ENCODE measurements around the gene EPRS1.

DNA sequence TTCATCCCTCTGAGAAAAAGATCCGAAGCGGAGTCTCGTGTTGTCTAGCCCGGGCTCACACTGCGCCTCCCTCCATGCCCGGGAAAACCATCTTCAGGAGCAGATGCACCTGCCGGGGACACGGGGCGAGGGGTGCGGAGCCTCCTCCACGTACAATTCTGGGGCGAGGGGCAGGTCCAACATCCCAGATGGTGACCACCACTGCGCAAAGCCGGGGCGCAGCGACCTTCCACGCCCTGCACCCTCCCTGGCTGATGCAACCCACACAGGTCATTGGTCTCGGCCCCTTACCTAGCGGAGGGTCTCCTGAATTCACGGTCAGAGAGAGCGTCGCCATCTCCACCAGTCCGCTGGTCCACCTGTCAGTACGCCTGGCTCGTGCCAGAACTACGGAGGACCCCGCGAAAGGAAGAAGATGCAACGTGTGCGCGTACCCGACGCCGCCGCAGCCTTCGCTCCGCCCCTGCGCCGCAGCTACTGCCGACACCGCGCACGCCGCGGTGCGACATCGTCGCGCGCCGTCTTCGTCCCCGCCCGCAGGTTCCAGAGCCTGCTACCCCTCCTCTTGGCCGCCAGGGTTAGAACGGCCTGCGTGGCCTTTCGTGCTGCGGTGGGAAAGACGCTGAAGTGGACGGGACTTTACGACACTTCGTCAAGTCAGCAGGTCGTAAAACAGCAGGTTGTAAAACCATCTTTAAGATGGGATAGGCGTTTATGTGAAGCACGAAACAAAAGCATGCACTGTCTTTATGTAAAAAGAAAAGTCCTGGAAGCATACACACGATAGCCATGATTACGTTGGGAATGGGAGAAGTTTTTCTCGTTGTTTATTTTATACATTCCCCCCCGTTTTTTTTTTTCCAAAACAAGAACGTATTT is at the start of gene EPRS1:
- TF ChIP-seq CTCF (IDR thresholded peaks at IDR 0.05; ENCODE audit: poor library complexity, severe bottlenecking): peak; percentile 95
- no peak for TF ChIP-seq RAD21 (conservative IDR thresholded peaks at IDR 0.05)
- peak; percentile 96 for TF ChIP-seq MXI1 (conservative IDR thresholded peaks at IDR 0.05; ENCODE audit: poor library complexity, severe bottlenecking)
- TF ChIP-seq EZH2 (IDR thresholded peaks at IDR 0.05; ENCODE audit: borderline replicate concordance, insufficient read depth, low read length, poor library complexity, severe bottlenecking): no peak
- TF ChIP-seq EP300 (conservative IDR thresholded peaks at IDR 0.05; ENCODE audit: poor library complexity, severe bottlenecking): peak; percentile 81
- TF ChIP-seq SMC3 (conservative IDR thresholded peaks at IDR 0.05; ENCODE audit: poor library complexity): peak; percentile 34
- TF ChIP-seq, protein P1, sequence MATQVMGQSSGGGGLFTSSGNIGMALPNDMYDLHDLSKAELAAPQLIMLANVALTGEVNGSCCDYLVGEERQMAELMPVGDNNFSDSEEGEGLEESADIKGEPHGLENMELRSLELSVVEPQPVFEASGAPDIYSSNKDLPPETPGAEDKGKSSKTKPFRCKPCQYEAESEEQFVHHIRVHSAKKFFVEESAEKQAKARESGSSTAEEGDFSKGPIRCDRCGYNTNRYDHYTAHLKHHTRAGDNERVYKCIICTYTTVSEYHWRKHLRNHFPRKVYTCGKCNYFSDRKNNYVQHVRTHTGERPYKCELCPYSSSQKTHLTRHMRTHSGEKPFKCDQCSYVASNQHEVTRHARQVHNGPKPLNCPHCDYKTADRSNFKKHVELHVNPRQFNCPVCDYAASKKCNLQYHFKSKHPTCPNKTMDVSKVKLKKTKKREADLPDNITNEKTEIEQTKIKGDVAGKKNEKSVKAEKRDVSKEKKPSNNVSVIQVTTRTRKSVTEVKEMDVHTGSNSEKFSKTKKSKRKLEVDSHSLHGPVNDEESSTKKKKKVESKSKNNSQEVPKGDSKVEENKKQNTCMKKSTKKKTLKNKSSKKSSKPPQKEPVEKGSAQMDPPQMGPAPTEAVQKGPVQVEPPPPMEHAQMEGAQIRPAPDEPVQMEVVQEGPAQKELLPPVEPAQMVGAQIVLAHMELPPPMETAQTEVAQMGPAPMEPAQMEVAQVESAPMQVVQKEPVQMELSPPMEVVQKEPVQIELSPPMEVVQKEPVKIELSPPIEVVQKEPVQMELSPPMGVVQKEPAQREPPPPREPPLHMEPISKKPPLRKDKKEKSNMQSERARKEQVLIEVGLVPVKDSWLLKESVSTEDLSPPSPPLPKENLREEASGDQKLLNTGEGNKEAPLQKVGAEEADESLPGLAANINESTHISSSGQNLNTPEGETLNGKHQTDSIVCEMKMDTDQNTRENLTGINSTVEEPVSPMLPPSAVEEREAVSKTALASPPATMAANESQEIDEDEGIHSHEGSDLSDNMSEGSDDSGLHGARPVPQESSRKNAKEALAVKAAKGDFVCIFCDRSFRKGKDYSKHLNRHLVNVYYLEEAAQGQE (IDR thresholded peaks at IDR 0.05; ENCODE audit: borderline replicate concordance): peak; percentile 30
- peak; percentile 63 for TF ChIP-seq TAF1 (IDR thresholded peaks at IDR 0.05; ENCODE audit: low read depth)

Data from neural cell (in vitro differentiated cells).